ENCODE measurements around the gene IMMP1L. TPM values are rescaled to one million over a fixed set of nuclear protein-coding genes. Genes with fewer than 3 reads are reported as not detected.

The IMMP1L gene
- total RNA-seq, 1 donor from 2014 or later, result 27.1 TPM

DNA sequence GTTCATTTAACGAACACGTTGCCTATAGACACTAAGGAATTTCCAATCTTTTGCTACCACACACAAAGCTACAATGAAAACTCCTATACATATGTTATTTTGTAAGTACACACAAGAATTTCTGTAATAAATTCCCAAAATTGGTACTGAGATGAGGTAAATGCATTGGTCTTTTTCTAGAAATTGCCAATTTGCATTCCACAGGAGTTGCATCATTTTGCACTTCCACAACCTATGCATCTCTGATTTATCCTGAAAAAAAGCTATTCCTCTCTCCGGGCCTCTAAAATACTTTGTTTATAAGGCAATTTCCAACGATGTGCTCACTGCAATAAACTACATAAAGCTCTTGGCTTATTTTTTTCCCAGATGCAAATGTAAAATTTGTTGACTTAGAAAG lies 24.9 kb downstream of the IMMP1L start:
- Histone ChIP-seq H3K4me3 (ENCODE audit: low read depth, low read length) (no peak overlapping the region), H3K27me3 (ENCODE audit: control insufficient read depth, insufficient read depth, low read length) (no peaks in the 10 kb centered on the region), H3K36me3 (ENCODE audit: control insufficient read depth, insufficient read depth, low read length) (no peaks in the 10 kb centered on the region)
- TF ChIP-seq, protein P1, sequence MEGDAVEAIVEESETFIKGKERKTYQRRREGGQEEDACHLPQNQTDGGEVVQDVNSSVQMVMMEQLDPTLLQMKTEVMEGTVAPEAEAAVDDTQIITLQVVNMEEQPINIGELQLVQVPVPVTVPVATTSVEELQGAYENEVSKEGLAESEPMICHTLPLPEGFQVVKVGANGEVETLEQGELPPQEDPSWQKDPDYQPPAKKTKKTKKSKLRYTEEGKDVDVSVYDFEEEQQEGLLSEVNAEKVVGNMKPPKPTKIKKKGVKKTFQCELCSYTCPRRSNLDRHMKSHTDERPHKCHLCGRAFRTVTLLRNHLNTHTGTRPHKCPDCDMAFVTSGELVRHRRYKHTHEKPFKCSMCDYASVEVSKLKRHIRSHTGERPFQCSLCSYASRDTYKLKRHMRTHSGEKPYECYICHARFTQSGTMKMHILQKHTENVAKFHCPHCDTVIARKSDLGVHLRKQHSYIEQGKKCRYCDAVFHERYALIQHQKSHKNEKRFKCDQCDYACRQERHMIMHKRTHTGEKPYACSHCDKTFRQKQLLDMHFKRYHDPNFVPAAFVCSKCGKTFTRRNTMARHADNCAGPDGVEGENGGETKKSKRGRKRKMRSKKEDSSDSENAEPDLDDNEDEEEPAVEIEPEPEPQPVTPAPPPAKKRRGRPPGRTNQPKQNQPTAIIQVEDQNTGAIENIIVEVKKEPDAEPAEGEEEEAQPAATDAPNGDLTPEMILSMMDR (IDR thresholded peaks at IDR 0.05; ENCODE audit: insufficient read depth, low read length, poor library complexity, severe bottlenecking), result no peak
- no peak for DNase-seq (ENCODE audit: low read depth)

DNA sequence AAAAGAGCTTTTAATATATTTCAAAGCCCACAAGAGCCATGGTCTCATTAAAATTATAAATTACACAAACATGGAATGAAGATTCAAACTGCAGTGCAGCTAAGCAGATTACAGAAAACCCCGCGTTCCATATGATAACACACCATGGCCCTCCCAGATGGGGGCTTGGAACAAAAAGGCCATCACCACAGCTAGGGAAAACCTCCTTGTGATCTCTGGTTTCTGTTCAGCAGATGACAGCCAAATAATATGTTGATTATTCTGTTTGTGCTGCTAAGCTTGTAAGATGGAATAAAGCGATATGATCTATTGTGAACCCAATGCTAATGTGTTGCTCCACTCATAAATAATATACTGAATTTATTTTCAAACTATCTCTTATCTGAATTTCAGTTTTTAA lies 28.5 kb downstream of the IMMP1L start:
- no peaks in the 10 kb centered on the region for H3K27me3 ChIP-seq (ENCODE audit: control insufficient read depth, insufficient read depth, low read length)
- no peak for DNase-seq (ENCODE audit: low read depth)
- TF ChIP-seq, protein P1 (IDR thresholded peaks at IDR 0.05; ENCODE audit: insufficient read depth, low read length, poor library complexity, severe bottlenecking), result no peak
- H3K36me3 ChIP-seq (ENCODE audit: control insufficient read depth, insufficient read depth, low read length), result no peaks in the 10 kb centered on the region
- no peak overlapping the region for H3K4me3 ChIP-seq (ENCODE audit: low read depth, low read length)

DNA sequence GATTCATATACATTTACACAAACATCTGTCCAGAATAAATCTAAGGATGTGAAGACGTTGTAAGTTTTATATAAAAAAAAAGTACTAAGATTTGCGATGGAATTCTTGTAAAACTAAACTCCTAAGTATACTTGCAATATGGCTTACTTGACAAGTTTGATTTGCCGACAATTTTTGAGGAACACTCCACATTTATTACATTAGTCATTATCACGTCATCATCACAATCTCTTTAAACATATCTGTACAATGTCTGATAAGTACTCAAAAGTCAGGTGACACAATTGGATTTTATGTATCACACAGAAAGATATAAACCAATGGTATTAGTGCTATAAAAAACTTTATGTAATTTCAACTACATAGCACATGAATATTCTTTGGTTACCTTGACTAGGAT lies 30.4 kb downstream of the IMMP1L start:
- Histone ChIP-seq H3K4me3 (ENCODE audit: low read depth, low read length) (no peak overlapping the region), H3K27me3 (ENCODE audit: control insufficient read depth, insufficient read depth, low read length) (no peaks in the 10 kb centered on the region), H3K36me3 (ENCODE audit: control insufficient read depth, insufficient read depth, low read length) (no peaks in the 10 kb centered on the region)
- TF ChIP-seq, protein P1 (IDR thresholded peaks at IDR 0.05; ENCODE audit: insufficient read depth, low read length, poor library complexity, severe bottlenecking), result no peak
- no peak for DNase-seq (ENCODE audit: low read depth)

DNA sequence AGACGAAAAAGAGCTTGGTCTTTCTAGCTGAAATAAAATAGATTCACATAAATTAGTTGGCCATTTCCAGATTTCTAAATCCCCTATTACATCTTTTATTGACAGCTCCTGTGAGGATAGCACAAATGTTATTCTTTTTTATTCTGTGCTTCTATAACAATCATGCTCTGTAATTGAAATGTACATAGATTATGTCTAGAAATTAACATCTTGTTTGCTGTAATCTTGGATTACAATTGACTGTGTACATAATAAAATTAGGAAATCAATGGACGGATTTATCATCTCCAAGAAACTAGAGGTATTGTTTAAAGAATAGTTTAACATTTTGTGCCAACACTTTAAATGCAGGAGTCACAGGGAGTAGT lies 31.2 kb downstream of the IMMP1L start:
- H3K36me3 ChIP-seq (ENCODE audit: control insufficient read depth, insufficient read depth, low read length), result no peaks in the 10 kb centered on the region
- DNase-seq (ENCODE audit: low read depth), result no peak
- TF ChIP-seq, protein P1 (IDR thresholded peaks at IDR 0.05; ENCODE audit: insufficient read depth, low read length, poor library complexity, severe bottlenecking), result no peak
- no peaks in the 10 kb centered on the region for H3K27me3 ChIP-seq (ENCODE audit: control insufficient read depth, insufficient read depth, low read length)
- H3K4me3 ChIP-seq (ENCODE audit: low read depth, low read length), result no peak overlapping the region

DNA sequence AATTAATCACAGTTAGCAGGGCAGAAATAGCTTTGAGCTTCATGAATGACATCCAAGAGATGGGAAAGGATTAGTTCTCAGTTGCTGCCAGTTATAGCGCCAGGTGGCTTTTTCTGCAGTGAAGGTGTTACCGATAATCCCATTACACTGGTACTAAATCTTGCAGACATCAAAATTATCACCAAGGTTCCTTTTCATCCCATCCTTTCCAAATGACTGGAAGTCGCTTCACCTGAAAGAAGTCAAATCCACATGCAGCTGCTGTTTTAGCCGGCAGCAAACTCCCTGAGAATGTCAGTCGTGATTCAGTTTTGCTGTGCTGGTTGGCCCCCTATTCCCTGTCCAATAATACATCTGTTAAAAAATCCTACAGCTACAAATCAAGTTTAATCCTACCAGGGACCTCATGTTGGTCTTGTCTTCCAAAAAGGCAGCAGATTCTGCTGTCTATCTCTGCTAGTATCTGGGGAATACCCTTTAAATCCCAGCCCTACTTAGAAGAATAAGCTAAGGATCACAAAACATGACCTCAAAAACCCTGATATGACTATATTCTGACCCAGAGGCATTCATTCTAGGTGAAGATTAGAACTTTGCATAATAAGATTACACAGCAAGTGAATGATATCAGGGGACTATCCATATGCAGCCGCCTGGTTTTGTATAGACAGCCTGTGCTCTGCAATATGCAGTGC lies 31.7 kb downstream of the IMMP1L start:
- no peaks in the 10 kb centered on the region for H3K36me3 ChIP-seq (ENCODE audit: control insufficient read depth, insufficient read depth, low read length)
- H3K27me3 ChIP-seq (ENCODE audit: control insufficient read depth, insufficient read depth, low read length), result no peaks in the 10 kb centered on the region
- TF ChIP-seq, protein P1 (IDR thresholded peaks at IDR 0.05; ENCODE audit: insufficient read depth, low read length, poor library complexity, severe bottlenecking), result no peak
- no peak overlapping the region for H3K4me3 ChIP-seq (ENCODE audit: low read depth, low read length)
- DNase-seq (ENCODE audit: low read depth), result no peak

DNA sequence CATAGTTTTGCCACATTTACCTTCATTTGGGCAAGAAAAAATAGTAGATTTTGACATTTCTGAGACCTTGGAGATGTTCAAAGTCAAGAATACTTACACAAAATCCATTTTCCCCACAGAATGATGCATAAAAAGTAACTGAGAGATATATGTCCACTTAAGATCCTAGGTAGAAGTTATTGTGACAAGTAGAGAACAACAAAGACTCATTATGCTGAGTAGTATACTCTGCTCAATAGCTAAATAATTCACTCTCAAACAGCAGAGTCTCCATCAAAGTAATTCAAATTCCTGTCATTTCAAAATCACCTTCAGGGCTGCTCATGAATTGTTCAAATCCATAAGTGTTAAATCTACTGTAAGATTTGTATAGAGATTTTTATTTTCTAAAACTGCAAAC lies 35.3 kb downstream of the IMMP1L start:
- no peaks in the 10 kb centered on the region for H3K36me3 ChIP-seq (ENCODE audit: control insufficient read depth, insufficient read depth, low read length)
- no peak overlapping the region for H3K4me3 ChIP-seq (ENCODE audit: low read depth, low read length)
- TF ChIP-seq, protein P1 (IDR thresholded peaks at IDR 0.05; ENCODE audit: insufficient read depth, low read length, poor library complexity, severe bottlenecking), result no peak
- no peaks in the 10 kb centered on the region for H3K27me3 ChIP-seq (ENCODE audit: control insufficient read depth, insufficient read depth, low read length)
- DNase-seq (ENCODE audit: low read depth), result no peak

Data from kidney epithelial cell (primary cell).